HG02885 (cell line): ENCODE measurements around the gene PLXND1.
"Not testable (repeated sequence)": the region's sequence is repeated elsewhere in the genome, so short reads cannot be mapped to it uniquely, and the experiment has no call there.

Experiments
- ATAC-seq: cut with Tn5 transposase; IDR thresholded peaks from one replicate; pipeline ENCODE4 v1.9.1; 2021; ENCODE audit warnings: mild to moderate bottlenecking; ENCODE audit not compliant: unreplicated experiment, poor library complexity

Gene PLXND1

GRCh38 chr3:129614927-129615363, 8.5 kb upstream of the PLXND1 start:
- no peak for ATAC-seq

DNA sequence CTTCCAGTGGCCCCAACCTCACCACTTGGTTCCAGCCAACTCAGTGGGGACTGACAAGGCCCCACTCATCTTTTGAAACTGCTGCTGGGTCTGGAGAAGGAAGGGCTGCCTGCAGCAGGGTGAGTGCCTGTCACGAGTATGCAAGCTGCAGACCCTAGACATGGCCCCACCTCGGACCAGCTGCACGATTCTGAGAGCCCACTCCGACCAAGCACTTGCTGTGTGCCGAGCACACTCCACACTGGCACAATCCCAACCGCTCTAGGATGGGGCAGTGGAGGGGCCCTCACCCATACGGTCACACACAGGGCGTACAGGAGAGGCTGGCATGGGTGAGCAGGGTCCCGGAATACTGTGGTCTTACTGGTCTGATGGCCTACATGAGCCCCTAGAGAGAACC, 8.0 kb upstream of the PLXND1 start:
- ATAC-seq, result no peak

DNA sequence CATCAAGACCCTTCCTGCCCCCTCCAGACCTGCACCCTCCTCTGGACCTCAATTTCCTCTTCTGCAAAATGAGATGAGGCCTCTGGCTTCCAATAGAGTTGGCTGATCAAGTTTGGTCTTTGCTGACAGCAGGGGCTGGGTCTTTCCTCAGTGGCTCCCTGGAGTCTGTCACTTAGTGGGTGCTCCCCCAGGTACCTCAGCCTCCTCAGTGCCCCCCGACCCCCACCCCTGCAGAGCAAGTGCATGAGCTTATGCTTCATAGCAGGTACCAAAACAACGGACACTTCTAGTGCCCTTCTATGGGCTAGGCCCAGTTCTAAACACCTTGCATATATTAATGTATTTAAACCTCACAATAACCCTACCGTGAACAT, 6.9 kb upstream of the PLXND1 start:
- no peak for ATAC-seq

- ATAC-seq, result no peak
These were observed 6.3 kb upstream of the PLXND1 start for GRCh38 chr3:129612534-129613366.

DNA sequence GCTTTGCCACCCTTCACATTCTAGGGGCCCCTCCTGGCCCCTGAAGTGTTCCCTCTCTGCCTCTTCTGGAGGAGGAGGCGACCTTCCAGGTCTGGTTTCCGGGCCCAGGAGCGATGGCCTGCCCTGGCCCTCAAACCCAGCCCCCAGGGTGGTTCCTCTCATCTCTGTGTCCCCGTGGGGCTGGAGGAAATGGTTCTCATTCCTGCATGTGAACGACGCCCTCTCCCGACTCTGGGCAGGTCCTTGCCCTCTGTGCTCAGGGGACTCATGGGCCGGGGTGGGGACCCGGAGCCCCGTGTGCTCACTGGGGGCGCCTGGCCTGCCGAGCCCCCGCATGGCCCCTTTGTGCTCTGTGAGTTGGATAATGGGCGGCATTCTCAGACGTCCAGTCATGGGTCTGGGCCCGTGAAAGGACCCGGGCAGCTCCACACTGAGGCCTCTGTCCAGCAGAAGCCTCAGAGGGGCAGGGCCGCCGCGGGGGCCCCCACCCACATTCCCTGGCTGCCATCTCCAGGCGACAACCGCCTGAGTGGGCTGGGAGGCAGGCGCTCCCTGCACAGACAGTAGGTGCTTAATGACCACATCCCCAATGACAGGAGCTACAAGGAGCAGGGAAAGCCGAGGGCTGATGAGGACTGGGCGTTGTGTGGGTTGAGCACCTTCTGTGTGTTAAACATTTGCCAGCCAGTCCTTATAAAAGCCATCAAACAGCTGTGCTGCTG, 5.5 kb upstream of the PLXND1 start:
- no peak for ATAC-seq

- no peak for ATAC-seq
These were observed 4.9 kb upstream of the PLXND1 start for GRCh38 chr3:129611446-129611800.

GRCh38 chr3:129610794-129611445, 4.4 kb upstream of the PLXND1 start:
- ATAC-seq, result not testable (repeated sequence)

DNA sequence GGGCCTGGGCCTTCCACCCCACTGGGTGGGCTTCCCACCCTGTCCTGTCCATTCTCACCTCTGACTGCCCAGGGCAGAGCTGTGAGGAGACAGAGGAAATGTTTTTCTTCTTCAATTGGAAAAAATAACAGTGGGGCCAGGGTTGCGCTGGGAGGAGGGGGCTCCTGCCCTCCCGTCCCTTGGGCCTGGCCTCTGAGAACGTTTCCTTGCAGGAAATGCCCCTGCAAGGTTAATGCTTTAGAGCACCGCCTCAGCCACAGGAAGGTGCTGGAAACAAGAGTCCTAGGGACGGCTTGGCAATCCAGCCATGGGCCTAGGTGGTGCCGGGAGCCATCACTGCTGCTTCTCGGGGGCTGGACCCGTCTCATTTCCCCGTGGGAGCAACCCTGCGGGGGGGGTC, 3.8 kb upstream of the PLXND1 start:
- ATAC-seq, result no peak

DNA sequence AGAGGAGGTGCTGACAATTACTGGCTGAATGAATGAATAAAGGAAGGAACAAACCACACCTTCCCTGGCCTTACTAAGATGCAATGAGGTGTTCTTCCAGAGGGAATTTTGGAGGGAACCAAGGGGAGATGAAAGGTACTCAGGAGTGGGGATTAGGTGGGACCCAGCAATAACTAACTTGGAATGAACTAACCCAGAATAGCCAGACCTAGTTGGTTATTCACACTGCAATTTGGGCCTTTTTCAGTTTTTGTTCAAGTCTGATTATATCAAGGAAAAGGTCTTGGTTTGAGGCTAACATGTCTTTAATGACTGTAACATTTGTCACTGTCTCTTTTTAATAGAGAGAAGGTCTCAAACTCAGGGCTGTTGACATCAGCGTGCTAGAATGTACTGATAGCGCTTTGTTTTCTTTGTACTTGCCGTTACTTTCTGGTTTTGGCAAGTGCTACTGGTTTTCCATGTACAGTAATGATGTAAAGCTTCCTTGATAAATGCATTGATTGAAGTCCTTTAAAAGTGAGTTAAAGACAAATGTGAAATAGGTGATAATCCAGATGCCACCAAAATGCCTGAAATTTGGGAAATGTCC, 3.2 kb upstream of the PLXND1 start:
- no peak for ATAC-seq

DNA sequence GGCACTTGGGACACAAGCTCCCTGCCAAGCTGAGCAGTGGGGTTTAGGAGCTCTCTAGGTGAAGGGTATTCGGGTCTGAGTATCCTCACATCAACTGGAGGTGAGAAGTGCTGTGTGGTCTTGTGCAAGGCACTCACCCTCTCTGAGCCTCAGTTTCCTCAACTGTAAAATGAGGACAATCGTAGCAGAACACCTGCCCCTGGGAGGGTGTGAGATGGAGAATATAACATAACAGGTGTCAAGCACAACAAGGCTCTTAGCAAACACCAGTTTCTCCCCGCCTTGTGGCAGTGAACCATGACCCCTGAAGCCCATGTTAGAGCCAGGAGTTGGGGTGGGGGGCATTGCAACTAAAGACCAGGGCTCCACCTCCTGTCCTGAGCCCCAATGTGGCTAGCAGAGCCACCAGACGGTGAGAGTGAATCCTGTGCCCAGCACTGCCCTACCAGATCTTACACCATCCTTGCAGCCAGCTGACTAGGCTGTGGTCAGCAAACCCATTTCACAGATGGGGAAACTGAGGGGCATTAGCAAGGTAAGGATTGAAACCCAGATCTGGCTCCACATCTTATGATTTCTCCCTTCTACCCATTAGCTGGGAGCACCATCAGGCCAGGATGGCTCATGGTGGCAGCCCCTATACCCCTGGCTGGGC, 2.6 kb upstream of the PLXND1 start:
- no peak for ATAC-seq

DNA sequence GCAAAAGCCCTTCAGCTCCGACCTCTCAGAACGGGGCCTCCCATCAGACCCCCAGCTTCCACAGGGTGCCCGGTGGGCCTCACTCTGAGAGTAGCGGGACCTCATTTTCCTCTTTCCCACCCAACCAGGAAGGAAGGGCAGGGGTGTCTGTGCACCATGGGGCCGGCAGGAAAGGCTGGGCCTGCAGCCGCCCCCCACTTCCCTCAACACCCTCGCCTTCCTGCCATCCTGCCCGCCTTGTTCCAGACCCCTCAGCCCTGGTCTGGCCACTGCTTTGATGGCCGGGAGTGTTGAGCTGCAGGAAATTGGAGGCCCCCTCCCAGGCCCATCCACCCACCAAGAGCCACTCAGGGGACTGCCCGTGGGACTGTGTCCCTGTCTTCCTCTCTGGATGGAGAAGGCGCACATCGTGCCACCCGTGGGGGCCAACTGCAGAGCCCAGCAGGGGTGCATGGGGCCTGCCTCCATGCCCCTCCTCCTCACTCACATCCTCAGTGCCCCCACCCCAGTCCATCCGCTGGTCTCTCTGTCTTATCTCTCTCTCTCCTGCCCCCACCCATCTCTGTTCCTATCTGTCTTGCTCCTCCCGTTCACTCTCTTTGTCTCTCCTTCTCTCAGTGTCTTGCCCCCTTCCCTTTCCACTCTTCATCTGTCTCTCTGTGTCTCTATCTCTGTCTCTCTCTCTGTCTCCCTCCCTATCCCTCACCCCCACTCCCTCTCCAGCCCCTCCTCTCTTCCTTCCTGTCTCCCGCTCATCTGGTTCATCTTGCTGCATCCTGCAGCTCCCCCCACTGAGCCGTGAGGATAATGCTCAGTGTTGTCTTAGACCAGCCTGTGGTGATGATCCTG, 1.8 kb upstream of the PLXND1 start:
- no peak for ATAC-seq

DNA sequence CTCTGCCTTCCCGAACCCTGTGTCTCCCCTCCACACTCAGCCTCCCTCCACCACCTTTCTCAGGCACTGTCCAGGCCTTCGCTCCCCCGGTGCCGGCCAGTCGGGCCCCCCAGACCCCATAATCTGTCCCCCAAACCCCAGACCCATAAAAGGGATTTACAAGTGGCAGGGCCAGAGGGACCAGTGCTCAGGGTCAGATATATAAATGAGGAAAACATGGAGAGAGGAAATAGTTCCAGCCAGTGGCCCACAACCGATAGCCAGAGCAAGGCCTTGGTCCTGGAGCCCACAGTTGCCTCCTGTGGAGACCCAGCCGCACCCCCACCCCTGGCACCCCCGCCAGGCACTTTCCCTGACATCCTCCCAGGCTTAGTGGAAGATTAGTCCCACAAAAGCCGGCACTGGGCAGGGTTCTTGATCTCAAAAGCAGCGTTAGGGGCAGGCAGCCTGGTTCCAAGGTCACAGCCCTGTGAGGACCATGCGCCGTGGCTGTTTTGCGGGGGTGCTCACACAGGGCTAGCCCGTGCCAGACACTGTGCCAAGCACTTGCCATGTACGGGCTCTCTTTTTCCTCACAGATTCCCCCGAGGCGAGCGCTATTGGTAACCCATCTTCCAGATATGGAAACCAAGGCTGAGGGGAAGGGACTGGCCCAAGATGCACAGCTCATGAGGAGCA, 1.1 kb upstream of the PLXND1 start:
- ATAC-seq, result no peak

DNA sequence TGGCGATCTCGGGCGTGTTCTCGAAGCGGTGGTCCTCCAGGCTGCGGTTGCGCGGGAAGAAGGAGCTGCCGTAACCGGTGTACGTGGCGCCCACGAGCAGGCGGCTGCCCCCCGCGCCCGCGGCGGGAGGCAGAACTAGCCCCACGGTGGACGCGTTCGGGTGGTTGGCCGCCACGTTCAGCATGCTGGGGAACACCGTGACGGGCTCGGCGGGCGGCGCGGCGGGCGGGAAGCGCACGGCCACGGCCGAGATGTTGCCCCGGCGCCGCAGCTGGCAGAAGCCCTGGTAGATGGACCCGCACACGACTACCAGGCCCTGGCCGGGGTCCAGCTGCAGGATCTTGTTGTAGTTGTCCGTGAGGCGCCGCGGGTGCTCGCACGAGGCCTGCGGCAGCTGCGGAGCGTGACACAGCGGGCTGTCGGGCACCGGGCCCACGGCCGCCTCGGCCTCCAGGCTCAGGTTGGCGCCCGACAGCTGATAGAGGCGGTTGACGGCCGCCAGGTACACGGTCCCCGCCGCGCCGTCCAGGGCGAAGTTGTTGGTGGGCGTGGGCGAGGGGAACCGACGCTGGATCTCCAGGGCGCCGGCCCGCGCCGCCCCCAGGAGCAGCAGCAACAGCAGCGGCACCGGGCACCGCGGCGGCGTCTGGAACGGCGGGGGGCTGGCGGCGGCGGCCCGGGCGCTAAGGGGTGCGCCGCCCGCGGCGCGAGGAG, 397 bp downstream of the PLXND1 start:
- ATAC-seq, result peak; percentile 30

- peak; percentile 24 for ATAC-seq
These were observed 1.1 kb downstream of the PLXND1 start for GRCh38 chr3:129605203-129605921.

DNA sequence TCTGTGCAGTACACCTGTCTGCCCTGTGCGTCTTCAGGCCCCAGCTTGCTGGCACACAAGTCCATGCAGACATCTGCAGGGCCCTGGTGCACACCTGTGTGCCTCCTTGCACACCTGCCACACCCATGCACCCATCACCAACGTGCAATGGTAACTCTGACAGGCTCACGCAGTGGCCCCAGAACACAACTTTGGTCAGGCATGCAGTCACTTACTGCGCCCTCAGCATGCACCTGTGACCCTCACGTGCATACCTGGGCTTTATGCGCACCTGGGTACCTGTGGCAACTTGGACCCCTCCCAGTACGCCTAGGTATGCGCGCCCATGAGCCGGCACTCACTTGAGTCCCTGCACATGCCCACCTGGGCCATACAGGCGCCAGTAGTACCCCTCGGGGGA, 1.7 kb downstream of the PLXND1 start:
- no peak for ATAC-seq

DNA sequence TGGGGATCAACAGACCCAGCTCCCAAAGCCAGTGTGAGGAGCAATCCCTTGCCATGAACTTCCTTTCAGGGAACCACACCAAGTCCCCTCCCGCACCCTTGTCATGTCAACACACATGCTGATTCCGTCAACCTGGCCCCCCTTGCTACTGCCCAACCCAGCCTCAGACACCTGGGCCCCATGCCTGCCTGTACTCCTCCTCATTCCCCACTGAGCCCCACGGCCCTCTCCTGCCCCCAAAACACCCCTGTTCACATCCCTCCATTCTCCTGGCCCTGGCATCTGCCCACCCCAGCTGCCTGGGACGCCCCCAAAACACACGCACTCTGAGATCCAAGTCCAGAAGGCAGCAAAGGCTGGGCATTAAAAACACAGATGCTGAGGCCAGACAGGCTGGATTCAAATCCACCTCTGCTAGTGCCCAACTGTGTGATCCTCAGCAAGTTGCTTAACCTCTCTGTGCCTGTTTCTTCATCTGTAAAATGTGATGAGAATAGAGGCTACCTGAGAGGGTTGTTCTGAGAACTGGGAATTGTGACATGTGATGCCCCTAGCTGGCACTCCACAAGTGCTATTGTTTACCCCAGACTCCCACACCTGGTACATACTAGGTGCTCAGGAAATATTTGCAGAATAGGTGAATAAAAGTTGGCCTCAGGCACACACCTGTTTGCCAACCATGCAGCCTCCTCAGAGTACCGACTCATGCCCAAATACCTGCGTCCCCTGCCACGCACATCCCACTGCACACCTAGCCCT, 2.3 kb downstream of the PLXND1 start:
- no peak for ATAC-seq

DNA sequence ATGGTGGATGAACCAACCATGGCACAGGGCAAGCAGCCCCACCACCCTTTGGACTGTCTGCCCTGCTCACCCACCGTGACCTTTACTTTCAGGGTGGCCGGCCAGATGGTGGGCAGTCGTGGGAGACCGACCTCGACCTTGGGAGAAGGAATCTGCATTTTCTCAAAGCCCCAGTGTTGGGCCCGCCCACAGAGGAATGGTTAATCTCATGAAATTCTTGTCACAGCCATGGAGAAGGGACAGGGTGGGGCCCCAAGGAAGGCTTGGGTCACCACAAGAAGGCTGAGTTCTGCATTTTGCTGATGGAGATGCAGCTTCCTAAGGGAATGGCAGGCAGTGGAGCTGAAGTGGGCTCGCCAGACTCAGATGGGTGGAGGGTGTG, 2.9 kb downstream of the PLXND1 start:
- no peak for ATAC-seq
